Kasumi-1 (cell line): ENCODE data around the gene COBL.

ENCODE experiments used
- DNase-seq, 2 experiments: peaks; one replicate each; lab custom pipeline; 2025; lab: John Stamatoyannopoulos, UW

Gene COBL

GRCh38 chr7:51275532-51275931, 41.1 kb downstream of the COBL start:
- no peak for DNase-seq

GRCh38 chr7:51274955-51275354, 41.7 kb downstream of the COBL start:
- no peak for DNase-seq

GRCh38 chr7:51274001-51274400, 42.6 kb downstream of the COBL start:
- no peak for DNase-seq

- no peak for DNase-seq
Measured at GRCh38 chr7:51273360-51273759, 43.2 kb downstream of the COBL start.

GRCh38 chr7:51270965-51271364, 45.6 kb downstream of the COBL start:
- no peak for DNase-seq

GRCh38 chr7:51269911-51270310, 46.7 kb downstream of the COBL start:
- no peak for DNase-seq

GRCh38 chr7:51269321-51269720, 47.3 kb downstream of the COBL start:
- no peak for DNase-seq

GRCh38 chr7:51268859-51269258, 47.8 kb downstream of the COBL start:
- no peak for DNase-seq

- DNase-seq = no peak
Measured at GRCh38 chr7:51267169-51267568, 49.4 kb downstream of the COBL start.

- no peak for DNase-seq
Measured at GRCh38 chr7:51265066-51265907, 51.3 kb downstream of the COBL start.

- DNase-seq = no peak
Measured at GRCh38 chr7:51263631-51264484, 52.8 kb downstream of the COBL start.

GRCh38 chr7:51262796-51263531, 53.6 kb downstream of the COBL start:
- DNase-seq = no peak

GRCh38 chr7:51261950-51262795, 54.4 kb downstream of the COBL start:
- no peak for DNase-seq

GRCh38 chr7:51261117-51261835, 55.3 kb downstream of the COBL start:
- no peak for DNase-seq

GRCh38 chr7:51260516-51260915, 56.1 kb downstream of the COBL start:
- no peak for DNase-seq

GRCh38 chr7:51259766-51260165, 56.8 kb downstream of the COBL start:
- no peak for DNase-seq

GRCh38 chr7:51256916-51257315, 59.7 kb downstream of the COBL start:
- no peak for DNase-seq

- no peak for DNase-seq
Measured at GRCh38 chr7:51256209-51256781, 60.3 kb downstream of the COBL start.

- DNase-seq = no peak
Measured at GRCh38 chr7:51255536-51256208, 60.9 kb downstream of the COBL start.

GRCh38 chr7:51255036-51255435, 61.6 kb downstream of the COBL start:
- DNase-seq = no peak
